ENCODE data around the gene CACNA2D1.

CACNA2D1 gene

GRCh38 chr7:82056282-82056681 is 387.3 kb downstream of the CACNA2D1 start:
- H4K8ac ChIP-seq (ENCODE audit: low read length), result no peak overlapping the region
- H3K4me1 ChIP-seq (ENCODE audit: control insufficient read depth, insufficient read depth, low read depth, low read length), result no peaks in the 10 kb centered on the region
- no peaks in the 10 kb centered on the region for H3K9me3 ChIP-seq (ENCODE audit: control insufficient read depth, low read length)
- no peaks in the 10 kb centered on the region for H3K27me3 ChIP-seq (ENCODE audit: control insufficient read depth in 1 of 2, insufficient read depth in 1 of 2, low read length in 2 of 2)
- H2BK15ac ChIP-seq (ENCODE audit: low read depth, poor library complexity, severe bottlenecking), result no peak overlapping the region
- WGBS, result 98% methylated on average over 2 of the region's 2 CpGs
- DNase-seq, result no peak
- H2BK12ac ChIP-seq (ENCODE audit: low read length in 2 of 2), result no peak overlapping the region
- no peak overlapping the region for H2AK5ac ChIP-seq (ENCODE audit: low read length, severe bottlenecking)
- no peak overlapping the region for H3K14ac ChIP-seq (ENCODE audit: low read length in 2 of 2)
- H3K4me3 ChIP-seq (ENCODE audit: insufficient read depth in 1 of 2, low read depth in 1 of 2, low read length in 2 of 2), result no peak overlapping the region
- no peak overlapping the region for H2AFZ ChIP-seq (ENCODE audit: low read depth, low read length)
- no peaks in the 10 kb centered on the region for H3K79me1 ChIP-seq (replicated peaks; ENCODE audit: low read length, poor library complexity, severe bottlenecking)
- no peak overlapping the region for H3K4ac ChIP-seq (ENCODE audit: low read depth in 1 of 2, low read length in 2 of 2)
- no peak overlapping the region for H3K23ac ChIP-seq (ENCODE audit: low read length in 2 of 2)
- H3K9ac ChIP-seq (ENCODE audit: low read length), result no peak overlapping the region
- no peak overlapping the region for H3K4me2 ChIP-seq (ENCODE audit: low read length, poor library complexity, severe bottlenecking)
- no peak overlapping the region for H2BK5ac ChIP-seq (ENCODE audit: low read depth, low read length, poor library complexity, severe bottlenecking)
- H2BK120ac ChIP-seq (ENCODE audit: low read depth, low read length), result no peak overlapping the region
- H3K27ac ChIP-seq (ENCODE audit: low read length, poor library complexity, severe bottlenecking), result no peak overlapping the region
- no peak overlapping the region for H4K91ac ChIP-seq (ENCODE audit: low read length)
- H3K36me3 ChIP-seq (ENCODE audit: control insufficient read depth in 1 of 2, insufficient read depth in 2 of 2, low read depth in 1 of 2, low read length in 2 of 2), result peaks cover 0 to 6% of the 10 kb centered on the region in 2 experiments
- no peak overlapping the region for H3K18ac ChIP-seq (ENCODE audit: low read depth in 1 of 2, low read length in 2 of 2)

- no peak overlapping the region for H2BK5ac ChIP-seq (ENCODE audit: low read depth, low read length, poor library complexity, severe bottlenecking)
- no peak overlapping the region for H3K4ac ChIP-seq (ENCODE audit: low read depth in 1 of 2, low read length in 2 of 2)
- 50% methylated on average over 1 of the region's 1 CpG for WGBS
- no peak overlapping the region for H2BK120ac ChIP-seq (ENCODE audit: low read depth, low read length)
- no peak overlapping the region for H3K27ac ChIP-seq (ENCODE audit: low read length, poor library complexity, severe bottlenecking)
- no peaks in the 10 kb centered on the region for H3K79me1 ChIP-seq (replicated peaks; ENCODE audit: low read length, poor library complexity, severe bottlenecking)
- no peak overlapping the region for H3K23ac ChIP-seq (ENCODE audit: low read length in 2 of 2)
- H3K14ac ChIP-seq (ENCODE audit: low read length in 2 of 2), result no peak overlapping the region
- no peak overlapping the region for H3K9ac ChIP-seq (ENCODE audit: low read length)
- no peaks in the 10 kb centered on the region for H3K27me3 ChIP-seq (ENCODE audit: control insufficient read depth in 1 of 2, insufficient read depth in 1 of 2, low read length in 2 of 2)
- no peak overlapping the region for H2AFZ ChIP-seq (ENCODE audit: low read depth, low read length)
- DNase-seq, result no peak
- H2BK15ac ChIP-seq (ENCODE audit: low read depth, poor library complexity, severe bottlenecking), result no peak overlapping the region
- no peak overlapping the region for H2BK12ac ChIP-seq (ENCODE audit: low read length in 2 of 2)
- H4K8ac ChIP-seq (ENCODE audit: low read length), result no peak overlapping the region
- no peak overlapping the region for H2AK5ac ChIP-seq (ENCODE audit: low read length, severe bottlenecking)
- no peak overlapping the region for H4K91ac ChIP-seq (ENCODE audit: low read length)
- H3K18ac ChIP-seq (ENCODE audit: low read depth in 1 of 2, low read length in 2 of 2), result no peak overlapping the region
- H3K36me3 ChIP-seq (ENCODE audit: control insufficient read depth in 1 of 2, insufficient read depth in 2 of 2, low read depth in 1 of 2, low read length in 2 of 2), result peaks cover 0 to 6% of the 10 kb centered on the region in 2 experiments
- H3K4me2 ChIP-seq (ENCODE audit: low read length, poor library complexity, severe bottlenecking), result no peak overlapping the region
- H3K4me3 ChIP-seq (ENCODE audit: insufficient read depth in 1 of 2, low read depth in 1 of 2, low read length in 2 of 2), result no peak overlapping the region
- peaks cover 2% of the 10 kb centered on the region for H3K4me1 ChIP-seq (ENCODE audit: control insufficient read depth, insufficient read depth, low read depth, low read length)
- H3K9me3 ChIP-seq (ENCODE audit: control insufficient read depth, low read length), result no peaks in the 10 kb centered on the region
Observed at GRCh38 chr7:82054544-82054943, 389.0 kb downstream of the CACNA2D1 start.

- WGBS, result 100% methylated on average over 1 of the region's 3 CpGs
- no peaks in the 10 kb centered on the region for H3K27me3 ChIP-seq (ENCODE audit: control insufficient read depth in 1 of 2, insufficient read depth in 1 of 2, low read length in 2 of 2)
- no peak overlapping the region for H2BK120ac ChIP-seq (ENCODE audit: low read depth, low read length)
- no peak overlapping the region for H3K4me2 ChIP-seq (ENCODE audit: low read length, poor library complexity, severe bottlenecking)
- peaks cover 0 to 6% of the 10 kb centered on the region in 2 experiments for H3K36me3 ChIP-seq (ENCODE audit: control insufficient read depth in 1 of 2, insufficient read depth in 2 of 2, low read depth in 1 of 2, low read length in 2 of 2)
- H3K4ac ChIP-seq (ENCODE audit: low read depth in 1 of 2, low read length in 2 of 2), result no peak overlapping the region
- H3K27ac ChIP-seq (ENCODE audit: low read length, poor library complexity, severe bottlenecking), result no peak overlapping the region
- no peak overlapping the region for H3K23ac ChIP-seq (ENCODE audit: low read length in 2 of 2)
- no peak overlapping the region for H3K9ac ChIP-seq (ENCODE audit: low read length)
- peak; percentile 37 for DNase-seq
- no peak overlapping the region for H2BK15ac ChIP-seq (ENCODE audit: low read depth, poor library complexity, severe bottlenecking)
- no peak overlapping the region for H3K18ac ChIP-seq (ENCODE audit: low read depth in 1 of 2, low read length in 2 of 2)
- no peaks in the 10 kb centered on the region for H3K9me3 ChIP-seq (ENCODE audit: control insufficient read depth, low read length)
- no peaks in the 10 kb centered on the region for H3K79me1 ChIP-seq (replicated peaks; ENCODE audit: low read length, poor library complexity, severe bottlenecking)
- no peak overlapping the region for H3K4me3 ChIP-seq (ENCODE audit: insufficient read depth in 1 of 2, low read depth in 1 of 2, low read length in 2 of 2)
- peaks cover 4% of the 10 kb centered on the region for H3K4me1 ChIP-seq (ENCODE audit: control insufficient read depth, insufficient read depth, low read depth, low read length)
- no peak overlapping the region for H2AK5ac ChIP-seq (ENCODE audit: low read length, severe bottlenecking)
- H2AFZ ChIP-seq (ENCODE audit: low read depth, low read length), result no peak overlapping the region
- H4K91ac ChIP-seq (ENCODE audit: low read length), result no peak overlapping the region
- H2BK12ac ChIP-seq (ENCODE audit: low read length in 2 of 2), result no peak overlapping the region
- H2BK5ac ChIP-seq (ENCODE audit: low read depth, low read length, poor library complexity, severe bottlenecking), result no peak overlapping the region
- no peak overlapping the region for H3K14ac ChIP-seq (ENCODE audit: low read length in 2 of 2)
- H4K8ac ChIP-seq (ENCODE audit: low read length), result no peak overlapping the region
Observed at GRCh38 chr7:82053453-82054032, 390.0 kb downstream of the CACNA2D1 start.

GRCh38 chr7:82051601-82052000 is 392.0 kb downstream of the CACNA2D1 start:
- H3K27ac ChIP-seq (ENCODE audit: low read length, poor library complexity, severe bottlenecking), result no peak overlapping the region
- no peaks in the 10 kb centered on the region for H3K9me3 ChIP-seq (ENCODE audit: control insufficient read depth, low read length)
- H3K9ac ChIP-seq (ENCODE audit: low read length), result no peak overlapping the region
- peaks cover 4% of the 10 kb centered on the region for H3K4me1 ChIP-seq (ENCODE audit: control insufficient read depth, insufficient read depth, low read depth, low read length)
- no peak overlapping the region for H3K4me3 ChIP-seq (ENCODE audit: insufficient read depth in 1 of 2, low read depth in 1 of 2, low read length in 2 of 2)
- no peaks in the 10 kb centered on the region for H3K79me1 ChIP-seq (replicated peaks; ENCODE audit: low read length, poor library complexity, severe bottlenecking)
- DNase-seq, result peak; percentile 26
- H4K8ac ChIP-seq (ENCODE audit: low read length), result no peak overlapping the region
- H3K14ac ChIP-seq (ENCODE audit: low read length in 2 of 2), result no peak overlapping the region
- no peak overlapping the region for H2AK5ac ChIP-seq (ENCODE audit: low read length, severe bottlenecking)
- H2BK15ac ChIP-seq (ENCODE audit: low read depth, poor library complexity, severe bottlenecking), result no peak overlapping the region
- H2BK5ac ChIP-seq (ENCODE audit: low read depth, low read length, poor library complexity, severe bottlenecking), result no peak overlapping the region
- WGBS, result 29% methylated on average over 1 of the region's 2 CpGs
- H4K91ac ChIP-seq (ENCODE audit: low read length), result no peak overlapping the region
- H3K18ac ChIP-seq (ENCODE audit: low read depth in 1 of 2, low read length in 2 of 2), result no peak overlapping the region
- no peaks in the 10 kb centered on the region for H3K27me3 ChIP-seq (ENCODE audit: control insufficient read depth in 1 of 2, insufficient read depth in 1 of 2, low read length in 2 of 2)
- H3K23ac ChIP-seq (ENCODE audit: low read length in 2 of 2), result no peak overlapping the region
- H3K36me3 ChIP-seq (ENCODE audit: control insufficient read depth in 1 of 2, insufficient read depth in 2 of 2, low read depth in 1 of 2, low read length in 2 of 2), result no peaks in the 10 kb centered on the region
- H2AFZ ChIP-seq (ENCODE audit: low read depth, low read length), result no peak overlapping the region
- no peak overlapping the region for H3K4me2 ChIP-seq (ENCODE audit: low read length, poor library complexity, severe bottlenecking)
- no peak overlapping the region for H2BK12ac ChIP-seq (ENCODE audit: low read length in 2 of 2)
- no peak overlapping the region for H2BK120ac ChIP-seq (ENCODE audit: low read depth, low read length)
- no peak overlapping the region for H3K4ac ChIP-seq (ENCODE audit: low read depth in 1 of 2, low read length in 2 of 2)
